ENCODE data around the gene NECAB3. TPM values are rescaled to one million over a fixed set of nuclear protein-coding genes. Genes with fewer than 3 reads are reported as not detected.
A peak's percentile ranks its signal among the peaks of the same experiment; 100 is the strongest.

The NECAB3 gene
- total RNA-seq, 1 donor, result 27.1 TPM

- H3K4me3 ChIP-seq (ENCODE audit: insufficient read depth, low read length), result no peak overlapping the region
- no peak overlapping the region for H2AFZ ChIP-seq (ENCODE audit: low read length)
- H3K4me2 ChIP-seq (ENCODE audit: insufficient read depth, low read length), result no peak overlapping the region
- no peaks in the 10 kb centered on the region for H3K79me2 ChIP-seq (ENCODE audit: insufficient read depth, low read length)
- peaks cover 23% of the 10 kb centered on the region for H4K20me1 ChIP-seq (ENCODE audit: insufficient read depth, low read length)
- H3K27ac ChIP-seq (ENCODE audit: low read depth, low read length), result no peak overlapping the region
- no peak for DNase-seq (ENCODE audit: insufficient read length, low spot score, missing footprints)
- H3K36me3 ChIP-seq (ENCODE audit: insufficient read depth, low read length), result no peaks in the 10 kb centered on the region
- no peaks in the 10 kb centered on the region for H3K9me3 ChIP-seq (ENCODE audit: low read depth, low read length)
- peaks cover 25% of the 10 kb centered on the region for H3K4me1 ChIP-seq (ENCODE audit: insufficient read depth, low read length)
- TF ChIP-seq CTCF (IDR thresholded peaks at IDR 0.05; ENCODE audit: extremely low read depth, low read depth, low read length), result no peak
- H3K27me3 ChIP-seq (ENCODE audit: insufficient read depth, low read length), result peaks cover 6% of the 10 kb centered on the region
Measured at GRCh38 chr20:33651562-33652048, 22.6 kb downstream of the NECAB3 start.

GRCh38 chr20:33650753-33651561, 23.3 kb downstream of the NECAB3 start:
- no peaks in the 10 kb centered on the region for H3K9me3 ChIP-seq (ENCODE audit: low read depth, low read length)

GRCh38 chr20:33650111-33650752, 24.0 kb downstream of the NECAB3 start:
- H3K4me2 ChIP-seq (ENCODE audit: insufficient read depth, low read length), result no peak overlapping the region
- no peak overlapping the region for H3K4me3 ChIP-seq (ENCODE audit: insufficient read depth, low read length)
- no peaks in the 10 kb centered on the region for H3K79me2 ChIP-seq (ENCODE audit: insufficient read depth, low read length)
- peaks cover 29% of the 10 kb centered on the region for H4K20me1 ChIP-seq (ENCODE audit: insufficient read depth, low read length)
- H3K36me3 ChIP-seq (ENCODE audit: insufficient read depth, low read length), result peaks cover 6% of the 10 kb centered on the region
- DNase-seq (ENCODE audit: insufficient read length, low spot score, missing footprints), result no peak
- H2AFZ ChIP-seq (ENCODE audit: low read length), result no peak overlapping the region
- no peak overlapping the region for H3K27ac ChIP-seq (ENCODE audit: low read depth, low read length)
- peaks cover 6% of the 10 kb centered on the region for H3K27me3 ChIP-seq (ENCODE audit: insufficient read depth, low read length)
- H3K4me1 ChIP-seq (ENCODE audit: insufficient read depth, low read length), result peaks cover 25% of the 10 kb centered on the region
- H3K9me3 ChIP-seq (ENCODE audit: low read depth, low read length), result no peaks in the 10 kb centered on the region
- no peak for TF ChIP-seq CTCF (IDR thresholded peaks at IDR 0.05; ENCODE audit: extremely low read depth, low read depth, low read length)

More at GRCh38 chr20:33650753-33651561, 23.3 kb downstream of the NECAB3 start:
- Histone ChIP-seq H4K20me1 (ENCODE audit: insufficient read depth, low read length) (peaks cover 26% of the 10 kb centered on the region), H3K4me3 (ENCODE audit: insufficient read depth, low read length) (no peak overlapping the region), H3K36me3 (ENCODE audit: insufficient read depth, low read length) (no peaks in the 10 kb centered on the region), H3K79me2 (ENCODE audit: insufficient read depth, low read length) (no peaks in the 10 kb centered on the region), H3K27ac (ENCODE audit: low read depth, low read length) (no peak overlapping the region), H3K27me3 (ENCODE audit: insufficient read depth, low read length) (peaks cover 6% of the 10 kb centered on the region), H2AFZ (ENCODE audit: low read length) (no peak overlapping the region), H3K4me1 (ENCODE audit: insufficient read depth, low read length) (peaks cover 25% of the 10 kb centered on the region), H3K4me2 (ENCODE audit: insufficient read depth, low read length) (no peak overlapping the region)
- peak; percentile 74 for DNase-seq (ENCODE audit: insufficient read length, low spot score, missing footprints)
- TF ChIP-seq CTCF (IDR thresholded peaks at IDR 0.05; ENCODE audit: extremely low read depth, low read depth, low read length), result no peak

- peaks cover 29% of the 10 kb centered on the region for H4K20me1 ChIP-seq (ENCODE audit: insufficient read depth, low read length)
- no peak overlapping the region for H3K4me3 ChIP-seq (ENCODE audit: insufficient read depth, low read length)
- no peaks in the 10 kb centered on the region for H3K79me2 ChIP-seq (ENCODE audit: insufficient read depth, low read length)
- H3K4me2 ChIP-seq (ENCODE audit: insufficient read depth, low read length), result no peak overlapping the region
- peak; percentile 27 for DNase-seq (ENCODE audit: insufficient read length, low spot score, missing footprints)
- no peaks in the 10 kb centered on the region for H3K9me3 ChIP-seq (ENCODE audit: low read depth, low read length)
- no peak overlapping the region for H3K27ac ChIP-seq (ENCODE audit: low read depth, low read length)
- peaks cover 15% of the 10 kb centered on the region for H3K36me3 ChIP-seq (ENCODE audit: insufficient read depth, low read length)
- peaks cover 25% of the 10 kb centered on the region for H3K4me1 ChIP-seq (ENCODE audit: insufficient read depth, low read length)
- H2AFZ ChIP-seq (ENCODE audit: low read length), result no peak overlapping the region
- peaks cover 6% of the 10 kb centered on the region for H3K27me3 ChIP-seq (ENCODE audit: insufficient read depth, low read length)
- no peak for TF ChIP-seq CTCF (IDR thresholded peaks at IDR 0.05; ENCODE audit: extremely low read depth, low read depth, low read length)
Measured at GRCh38 chr20:33649201-33649681, 25.0 kb downstream of the NECAB3 start.

Data from osteoblast (primary cell).